H9 (cell line): ENCODE results near the gene SCN1B. TPM values are rescaled to one million over a fixed set of nuclear protein-coding genes. Genes with fewer than 3 reads are reported as not detected.

Experiments
- DNase-seq: peaks from one replicate; pipeline ENCODE4 v3.0.0-alpha.2; 2017
- H2AFZ ChIP-seq: one replicate; pipeline ENCODE4 v1.6.1; 2013; ENCODE audit warnings: mild to moderate bottlenecking, low read length, control low read depth, moderate library complexity
- H2AK5ac ChIP-seq: 2 replicates; pipeline ENCODE4 v1.6.1; 2013; ENCODE audit warnings: low read length, control low read depth, mixed read lengths; ENCODE audit not compliant: insufficient read length
- H2BK120ac ChIP-seq: one replicate; pipeline ENCODE4 v1.6.1; 2013; ENCODE audit warnings: low read depth, mild to moderate bottlenecking, low read length, control low read depth, inconsistent platforms; ENCODE audit not compliant: poor library complexity, severe bottlenecking
- H2BK12ac ChIP-seq: 2 replicates; pipeline ENCODE4 v1.6.1; 2013; ENCODE audit warnings: low read length, control low read depth, mixed read lengths, low read depth; ENCODE audit not compliant: insufficient read length
- H2BK15ac ChIP-seq: 2 replicates; pipeline ENCODE4 v1.6.1; 2013; ENCODE audit warnings: low read depth, low read length, control low read depth
- H2BK20ac ChIP-seq: one replicate; pipeline ENCODE4 v1.6.1; 2013; ENCODE audit warnings: low read depth, mild to moderate bottlenecking, low read length, control low read depth, inconsistent platforms; ENCODE audit not compliant: poor library complexity, severe bottlenecking
- H2BK5ac ChIP-seq: 2 replicates; pipeline ENCODE4 v1.6.1; 2013; ENCODE audit warnings: low read length, control low read depth, mixed read lengths; ENCODE audit not compliant: insufficient read length
- H3K14ac ChIP-seq: 2 replicates; pipeline ENCODE4 v1.6.1; 2013; ENCODE audit warnings: low read length, control low read depth; ENCODE audit not compliant: insufficient read depth
- H3K18ac ChIP-seq: 2 replicates; pipeline ENCODE4 v1.6.1; 2013; ENCODE audit warnings: low read depth, mild to moderate bottlenecking, mixed read lengths, low read length, control low read depth; ENCODE audit not compliant: insufficient read length
- H3K23ac ChIP-seq: 2 replicates; pipeline ENCODE4 v1.6.1; 2013; ENCODE audit warnings: low read length, control low read depth, mixed read lengths, low read depth; ENCODE audit not compliant: insufficient read length
- H3K23me2 ChIP-seq: 2 replicates; pipeline ENCODE4 v1.6.1; 2013; ENCODE audit warnings: low read depth, mild to moderate bottlenecking, mixed read lengths, low read length, control low read depth; ENCODE audit not compliant: insufficient read length, poor library complexity, severe bottlenecking
- H3K27ac ChIP-seq: 2 replicates; pipeline ENCODE4 v1.5.1; 2013; ENCODE audit warnings: low read length, control low read depth, mixed read lengths, low read depth; ENCODE audit not compliant: insufficient read length
- H3K27me3 ChIP-seq: 2 replicates; pipeline ENCODE4 v1.6.1; 2013; ENCODE audit warnings: low read length, control low read depth, inconsistent platforms; ENCODE audit not compliant: insufficient read depth
- H3K4ac ChIP-seq: 2 replicates; pipeline ENCODE4 v1.6.1; 2013; ENCODE audit warnings: low read depth, mild to moderate bottlenecking, control low read depth, inconsistent platforms, low read length, moderate library complexity
- H3K4me1 ChIP-seq: 2 replicates; pipeline ENCODE4 v1.6.1; 2013; ENCODE audit warnings: low read length, control low read depth, inconsistent platforms; ENCODE audit not compliant: insufficient read depth
- H3K4me2 ChIP-seq: 2 replicates; pipeline ENCODE4 v1.6.1; 2013; ENCODE audit warnings: low read length, control low read depth, mixed read lengths; ENCODE audit not compliant: insufficient read length, insufficient read depth
- H3K56ac ChIP-seq: 2 replicates; pipeline ENCODE4 v1.6.1; 2013; ENCODE audit warnings: low read depth, mild to moderate bottlenecking, mixed read lengths, low read length, control low read depth; ENCODE audit not compliant: insufficient read length
- H3K79me1 ChIP-seq: 2 replicates; pipeline ENCODE4 v1.6.1; 2013; ENCODE audit warnings: low read depth, mild to moderate bottlenecking, moderate library complexity, low read length, control low read depth, inconsistent platforms; ENCODE audit not compliant: insufficient read depth, poor library complexity, severe bottlenecking
- H3K79me2 ChIP-seq: 2 replicates; pipeline ENCODE4 v1.6.1; 2013; ENCODE audit warnings: low read length, control low read depth, inconsistent platforms; ENCODE audit not compliant: insufficient read depth
- H3K9ac ChIP-seq: 2 replicates; pipeline ENCODE4 v1.6.1; 2013; ENCODE audit warnings: low read length, control low read depth, mixed read lengths; ENCODE audit not compliant: insufficient read length; ENCODE audit errors: extremely low read depth
- H3K9me3 ChIP-seq: one replicate; pipeline ENCODE4 v1.6.1; 2013; ENCODE audit warnings: low read depth, low read length, inconsistent platforms; ENCODE audit not compliant: control insufficient read depth
- H3T11ph ChIP-seq: one replicate; pipeline ENCODE4 v1.6.1; 2013; ENCODE audit warnings: mild to moderate bottlenecking, low read length, control low read depth, inconsistent platforms
- H4K20me1 ChIP-seq: one replicate; pipeline ENCODE4 v1.6.1; 2013; ENCODE audit not compliant: control insufficient read depth, insufficient read length, insufficient read depth
- H4K5ac ChIP-seq: 2 replicates; pipeline ENCODE4 v1.6.1; 2013; ENCODE audit warnings: low read depth, mild to moderate bottlenecking, mixed read lengths, low read length, control low read depth; ENCODE audit not compliant: insufficient read length
- H4K8ac ChIP-seq: replicated peaks from 2 replicates; pipeline ENCODE4 v1.6.1; 2013; ENCODE audit warnings: low read length, control low read depth, mixed read lengths, low read depth; ENCODE audit not compliant: insufficient read length
- H4K91ac ChIP-seq: 2 replicates; pipeline ENCODE4 v1.6.1; 2013; ENCODE audit warnings: low read depth, mild to moderate bottlenecking, moderate library complexity, mixed read lengths, low read length, control low read depth; ENCODE audit not compliant: insufficient read length
- H3K27ac Mint-ChIP-seq, 3 experiments: 2 replicates in 2 of 3; 3 replicates in 1 of 3; pipeline ENCODE4 v1.8.0; 2020 to 2021; ENCODE audit warnings: mixed read lengths in 3 of 3, mild to moderate bottlenecking in 1 of 3, moderate library complexity in 1 of 3
- H3K27me3 Mint-ChIP-seq: 2 replicates; pipeline ENCODE4 v1.8.0; 2021; ENCODE audit warnings: low read depth, mild to moderate bottlenecking, moderate library complexity, mixed read lengths
- H3K36me3 Mint-ChIP-seq, 3 experiments: 2 replicates in 2 of 3; 3 replicates in 1 of 3; pipeline ENCODE4 v1.8.0; 2020 to 2021; ENCODE audit warnings: low read depth in 3 of 3, mixed read lengths in 3 of 3; ENCODE audit not compliant: insufficient read depth in 1 of 3
- H3K4me1 Mint-ChIP-seq, 2 experiments: 2 replicates each; pipeline ENCODE4 v1.8.0; 2020; ENCODE audit warnings: mixed read lengths in 2 of 2
- H3K4me3 Mint-ChIP-seq, 2 experiments: 2 replicates in 1 of 2; 3 replicates in 1 of 2; pipeline ENCODE4 v1.8.0; 2020 to 2021; ENCODE audit warnings: mild to moderate bottlenecking in 2 of 2, mixed read lengths in 2 of 2, moderate library complexity in 1 of 2
- H3K9me3 Mint-ChIP-seq, 2 experiments: 2 replicates in 1 of 2; 3 replicates in 1 of 2; pipeline ENCODE4 v1.8.0; 2020; ENCODE audit warnings: mild to moderate bottlenecking in 2 of 2, mixed read lengths in 2 of 2, moderate library complexity in 1 of 2
- CTCF ChIP-seq: fragments of 200-600 bp; sonication (generic); conservative IDR thresholded peaks from 3 replicates; pipeline ENCODE4 v1.8.0; 2021; ENCODE audit warnings: antibody characterized with exemption, mild to moderate bottlenecking
- WGBS: extraction: QIAGEN DNeasy Blood & Tissue Kit; methylation state at CpG from one replicate; pipeline ENCODE4 v1.1.7; 2013; ENCODE audit warnings: missing lambda C conversion rate, low lambda C conversion rate, mixed read lengths; ENCODE audit not compliant: insufficient read length; ENCODE audit errors: extremely low coverage; 5-methylcytosine and 5-hydroxymethylcytosine counted together
- total RNA-seq: library from RNA; stranded (reverse); gene quantifications from 2 replicates; pipeline ENCODE4 v1.2.1, GENCODE V29; 2021

Gene SCN1B
- total RNA-seq, 1 experiment from 2014 or later, result 3.8 TPM

GRCh38 chr19:35059799-35060091 lies 29.5 kb downstream of the SCN1B start:
- Histone ChIP-seq H4K5ac (no peak overlapping the region), H3K23me2 (no peaks in the 10 kb centered on the region), H2BK15ac (no peak overlapping the region), H3T11ph (no peak overlapping the region), H3K18ac (no peak overlapping the region), H3K9ac (no peak overlapping the region), H3K27me3 (no peaks in the 10 kb centered on the region), H2BK20ac (no peak overlapping the region), H2BK5ac (no peak overlapping the region), H4K91ac (no peak overlapping the region), H3K4me2 (no peak overlapping the region), H3K4ac (no peak overlapping the region), H4K20me1 (no peaks in the 10 kb centered on the region), H2AFZ (no peak overlapping the region), H3K79me1 (no peaks in the 10 kb centered on the region), H3K56ac (no peak overlapping the region), H3K9me3 (no peaks in the 10 kb centered on the region), H2AK5ac (no peak overlapping the region), H3K27ac (no peak overlapping the region), H3K4me1 (no peaks in the 10 kb centered on the region), H3K23ac (no peak overlapping the region), H3K79me2 (no peaks in the 10 kb centered on the region), H2BK120ac (no peak overlapping the region), H2BK12ac (no peak overlapping the region), H4K8ac (no peak overlapping the region), H3K14ac (no peak overlapping the region)
- Mint-ChIP-seq H3K4me1 (peaks cover 20 to 22% of the 10 kb centered on the region in 2 experiments), H3K27ac (no peak overlapping the region), H3K27me3 (peaks cover 29% of the 10 kb centered on the region), H3K9me3 (no peaks in the 10 kb centered on the region), H3K4me3 (no peak overlapping the region), H3K36me3 (no peaks in the 10 kb centered on the region)
- DNase-seq, result no peak
- WGBS, result no CpG with 5 or more reads among the region's 15 CpGs
- no peak for TF ChIP-seq CTCF
